Mesenchymal stem cell (in vitro differentiated cells and primary cell): ENCODE data around the gene KLHL29.

Source experiments
- DNase-seq: peaks from one replicate; pipeline ENCODE4 v3.0.0-alpha.2; 2013
- H2AFZ ChIP-seq: one replicate; pipeline ENCODE4 v1.6.1; 2013; ENCODE audit warnings: low read depth, mild to moderate bottlenecking, control low read depth, inconsistent platforms, low read length, moderate library complexity
- H2AK5ac ChIP-seq: 2 replicates; pipeline ENCODE4 v1.6.1; 2013; ENCODE audit warnings: low read length, moderate library complexity, mild to moderate bottlenecking, inconsistent platforms; ENCODE audit not compliant: severe bottlenecking
- H2BK120ac ChIP-seq: one replicate; pipeline ENCODE4 v1.6.1; 2013; ENCODE audit warnings: low read depth, mild to moderate bottlenecking, inconsistent platforms, low read length, moderate library complexity
- H2BK12ac ChIP-seq, 2 experiments: one replicate each; pipeline ENCODE4 v1.6.1; 2013; ENCODE audit warnings: inconsistent platforms in 2 of 2, low read length in 2 of 2, mild to moderate bottlenecking in 2 of 2, moderate library complexity in 2 of 2, control low read depth in 1 of 2
- H2BK15ac ChIP-seq: one replicate; pipeline ENCODE4 v1.6.1; 2013; ENCODE audit warnings: mild to moderate bottlenecking, low read depth, inconsistent platforms; ENCODE audit not compliant: poor library complexity, severe bottlenecking
- H2BK5ac ChIP-seq: 2 replicates; pipeline ENCODE4 v1.6.1; 2013; ENCODE audit warnings: low read depth, mild to moderate bottlenecking, low read length, control low read depth, inconsistent platforms; ENCODE audit not compliant: poor library complexity, severe bottlenecking
- H3K14ac ChIP-seq, 2 experiments: one replicate each; pipeline ENCODE4 v1.6.1; 2013; ENCODE audit warnings: inconsistent platforms in 2 of 2, low read length in 2 of 2, control low read depth in 1 of 2, mild to moderate bottlenecking in 1 of 2, moderate library complexity in 1 of 2
- H3K18ac ChIP-seq, 2 experiments: one replicate each; pipeline ENCODE4 v1.6.1; 2013; ENCODE audit warnings: inconsistent platforms in 2 of 2, low read length in 2 of 2, control low read depth in 1 of 2, low read depth in 1 of 2, mild to moderate bottlenecking in 1 of 2
- H3K23ac ChIP-seq, 2 experiments: one replicate each; pipeline ENCODE4 v1.6.1; 2013; ENCODE audit warnings: inconsistent platforms in 2 of 2, low read length in 2 of 2, mild to moderate bottlenecking in 2 of 2, moderate library complexity in 2 of 2, control low read depth in 1 of 2
- H3K27ac ChIP-seq: 2 replicates; pipeline ENCODE4 v1.5.1; 2013; ENCODE audit warnings: mild to moderate bottlenecking, moderate library complexity, low read length, control low read depth, inconsistent platforms; ENCODE audit not compliant: poor library complexity, severe bottlenecking
- H3K27me3 ChIP-seq, 2 experiments: 2 replicates each; pipeline versions ENCODE4 v1.6.1 to v1.7.0; 2013; ENCODE audit warnings: low read length in 2 of 2, mild to moderate bottlenecking in 2 of 2, moderate library complexity in 2 of 2, control low read depth in 1 of 2, inconsistent platforms in 1 of 2; ENCODE audit not compliant: control insufficient read depth in 1 of 2, insufficient read depth in 1 of 2
- H3K36me3 ChIP-seq, 2 experiments: 2 replicates each; pipeline versions ENCODE4 v1.6.1 to v1.7.0; 2013; ENCODE audit warnings: low read length in 2 of 2, control low read depth in 1 of 2, inconsistent platforms in 1 of 2, low read depth in 1 of 2, mild to moderate bottlenecking in 1 of 2; ENCODE audit not compliant: insufficient read depth in 2 of 2, control insufficient read depth in 1 of 2
- H3K4ac ChIP-seq, 2 experiments: one replicate each; pipeline ENCODE4 v1.6.1; 2013; ENCODE audit warnings: inconsistent platforms in 2 of 2, low read length in 2 of 2, mild to moderate bottlenecking in 2 of 2, moderate library complexity in 2 of 2, control low read depth in 1 of 2, low read depth in 1 of 2
- H3K4me1 ChIP-seq: 2 replicates; pipeline ENCODE4 v1.6.1; 2013; ENCODE audit warnings: low read depth, low read length, control low read depth; ENCODE audit not compliant: control insufficient read depth, insufficient read depth
- H3K4me2 ChIP-seq: 2 replicates; pipeline ENCODE4 v1.6.1; 2013; ENCODE audit warnings: low read length, mild to moderate bottlenecking, inconsistent platforms; ENCODE audit not compliant: poor library complexity, severe bottlenecking
- H3K4me3 ChIP-seq, 2 experiments: 2 replicates each; pipeline versions ENCODE4 v1.5.1 to v1.7.0; 2013; ENCODE audit warnings: low read length in 2 of 2, mild to moderate bottlenecking in 2 of 2, control low read depth in 1 of 2, low read depth in 1 of 2; ENCODE audit not compliant: insufficient read depth in 1 of 2
- H3K79me1 ChIP-seq: replicated peaks from 2 replicates; pipeline ENCODE4 v1.6.1; 2013; ENCODE audit warnings: mild to moderate bottlenecking, control low read depth, low read length, inconsistent platforms; ENCODE audit not compliant: poor library complexity, severe bottlenecking
- H3K9ac ChIP-seq: 2 replicates; pipeline ENCODE4 v1.7.0; 2013; ENCODE audit warnings: mild to moderate bottlenecking, low read length, moderate library complexity
- H3K9me3 ChIP-seq: 2 replicates; pipeline ENCODE4 v1.7.0; 2013; ENCODE audit warnings: mild to moderate bottlenecking, low read length; ENCODE audit not compliant: control insufficient read depth
- H4K8ac ChIP-seq: one replicate; pipeline ENCODE4 v1.6.1; 2013; ENCODE audit warnings: inconsistent platforms, mild to moderate bottlenecking, low read length, moderate library complexity
- H4K91ac ChIP-seq: one replicate; pipeline ENCODE4 v1.6.1; 2013; ENCODE audit warnings: mild to moderate bottlenecking, low read length, inconsistent platforms
- WGBS: methylation state at CpG from one replicate; pipeline ENCODE4 v1.1.7; 2013; ENCODE audit warnings: mixed read lengths; 5-methylcytosine and 5-hydroxymethylcytosine counted together

The KLHL29 gene

GRCh38 chr2:23657371-23657770 lies 272.4 kb downstream of the KLHL29 start:
- no peaks in the 10 kb centered on the region for H3K79me1 ChIP-seq
- no peak overlapping the region for H2BK5ac ChIP-seq
- no peaks in the 10 kb centered on the region for H3K27me3 ChIP-seq
- no peaks in the 10 kb centered on the region for H3K9me3 ChIP-seq
- no peak overlapping the region for H3K9ac ChIP-seq
- H3K14ac ChIP-seq: no peak overlapping the region
- no peak overlapping the region for H3K4ac ChIP-seq
- H2BK120ac ChIP-seq: no peak overlapping the region
- no peak overlapping the region for H2AFZ ChIP-seq
- peaks cover 17 to 23% of the 10 kb centered on the region in 2 experiments for H3K36me3 ChIP-seq
- DNase-seq: no peak
- WGBS: 83% methylated on average over 1 of the region's 1 CpG
- H3K18ac ChIP-seq: no peak overlapping the region
- H3K23ac ChIP-seq: no peak overlapping the region
- H2BK12ac ChIP-seq: no peak overlapping the region
- H2BK15ac ChIP-seq: no peak overlapping the region
- no peak overlapping the region for H4K8ac ChIP-seq
- H3K4me1 ChIP-seq: peaks cover 2% of the 10 kb centered on the region
- H3K27ac ChIP-seq: no peak overlapping the region
- H3K4me3 ChIP-seq: no peak overlapping the region
- H2AK5ac ChIP-seq: no peak overlapping the region
- H3K4me2 ChIP-seq: no peak overlapping the region
- H4K91ac ChIP-seq: no peak overlapping the region

- no peak overlapping the region for H3K4ac ChIP-seq
- peaks cover 2% of the 10 kb centered on the region for H3K4me1 ChIP-seq
- H3K18ac ChIP-seq: no peak overlapping the region
- peaks cover 17 to 23% of the 10 kb centered on the region in 2 experiments for H3K36me3 ChIP-seq
- H3K14ac ChIP-seq: no peak overlapping the region
- H4K91ac ChIP-seq: no peak overlapping the region
- H2BK15ac ChIP-seq: no peak overlapping the region
- no peak overlapping the region for H2AFZ ChIP-seq
- no peak overlapping the region for H2BK5ac ChIP-seq
- no peak overlapping the region for H3K4me3 ChIP-seq
- no peak overlapping the region for H2BK120ac ChIP-seq
- 94% methylated on average over 7 of the region's 7 CpGs for WGBS
- no peaks in the 10 kb centered on the region for H3K79me1 ChIP-seq
- no peak overlapping the region for H3K4me2 ChIP-seq
- DNase-seq: no peak
- H2BK12ac ChIP-seq: no peak overlapping the region
- H3K27ac ChIP-seq: no peak overlapping the region
- H3K9me3 ChIP-seq: no peaks in the 10 kb centered on the region
- H3K23ac ChIP-seq: no peak overlapping the region
- no peak overlapping the region for H2AK5ac ChIP-seq
- no peaks in the 10 kb centered on the region for H3K27me3 ChIP-seq
- no peak overlapping the region for H3K9ac ChIP-seq
- H4K8ac ChIP-seq: no peak overlapping the region
Observed at GRCh38 chr2:23657934-23658333, 273.0 kb downstream of the KLHL29 start.

GRCh38 chr2:23658466-23658942 lies 273.5 kb downstream of the KLHL29 start:
- H3K23ac ChIP-seq: no peak overlapping the region

GRCh38 chr2:23659328-23659727 lies 274.3 kb downstream of the KLHL29 start:
- no peak overlapping the region for H3K4ac ChIP-seq

More at GRCh38 chr2:23658466-23658942, 273.5 kb downstream of the KLHL29 start:
- Histone ChIP-seq H2BK120ac (no peak overlapping the region), H3K79me1 (no peaks in the 10 kb centered on the region), H2BK5ac (no peak overlapping the region), H3K4me3 (no peak overlapping the region), H3K9me3 (no peaks in the 10 kb centered on the region), H3K4me1 (peaks cover 2% of the 10 kb centered on the region), H3K36me3 (peaks cover 17 to 23% of the 10 kb centered on the region in 2 experiments), H3K18ac (no peak overlapping the region), H3K4me2 (no peak overlapping the region), H2AK5ac (no peak overlapping the region), H4K8ac (no peak overlapping the region), H2BK15ac (no peak overlapping the region), H2BK12ac (no peak overlapping the region), H4K91ac (no peak overlapping the region), H3K9ac (no peak overlapping the region), H3K14ac (no peak overlapping the region), H3K27me3 (no peaks in the 10 kb centered on the region), H3K4ac (no peak overlapping the region), H3K27ac (no peak overlapping the region), H2AFZ (no peak overlapping the region)
- 80% methylated on average over 19 of the region's 19 CpGs for WGBS
- DNase-seq: peak; percentile 27

More at GRCh38 chr2:23659328-23659727, 274.3 kb downstream of the KLHL29 start:
- Histone ChIP-seq H3K4me2 (no peak overlapping the region), H3K4me3 (no peak overlapping the region), H2BK12ac (no peak overlapping the region), H3K79me1 (no peaks in the 10 kb centered on the region), H2BK120ac (no peak overlapping the region), H4K8ac (no peak overlapping the region), H2BK5ac (no peak overlapping the region), H3K9me3 (no peaks in the 10 kb centered on the region), H2BK15ac (no peak overlapping the region), H3K9ac (no peak overlapping the region), H2AFZ (no peak overlapping the region), H3K36me3 (peaks cover 17 to 23% of the 10 kb centered on the region in 2 experiments), H3K4me1 (peaks cover 2% of the 10 kb centered on the region), H3K23ac (no peak overlapping the region), H3K14ac (no peak overlapping the region), H4K91ac (no peak overlapping the region), H3K27ac (no peak overlapping the region), H3K27me3 (no peaks in the 10 kb centered on the region), H3K18ac (no peak overlapping the region), H2AK5ac (no peak overlapping the region)
- no peak for DNase-seq
- WGBS: 96% methylated on average over 9 of the region's 9 CpGs
